ENCODE results near the gene SLC25A2.

- TF ChIP-seq, protein P1, sequence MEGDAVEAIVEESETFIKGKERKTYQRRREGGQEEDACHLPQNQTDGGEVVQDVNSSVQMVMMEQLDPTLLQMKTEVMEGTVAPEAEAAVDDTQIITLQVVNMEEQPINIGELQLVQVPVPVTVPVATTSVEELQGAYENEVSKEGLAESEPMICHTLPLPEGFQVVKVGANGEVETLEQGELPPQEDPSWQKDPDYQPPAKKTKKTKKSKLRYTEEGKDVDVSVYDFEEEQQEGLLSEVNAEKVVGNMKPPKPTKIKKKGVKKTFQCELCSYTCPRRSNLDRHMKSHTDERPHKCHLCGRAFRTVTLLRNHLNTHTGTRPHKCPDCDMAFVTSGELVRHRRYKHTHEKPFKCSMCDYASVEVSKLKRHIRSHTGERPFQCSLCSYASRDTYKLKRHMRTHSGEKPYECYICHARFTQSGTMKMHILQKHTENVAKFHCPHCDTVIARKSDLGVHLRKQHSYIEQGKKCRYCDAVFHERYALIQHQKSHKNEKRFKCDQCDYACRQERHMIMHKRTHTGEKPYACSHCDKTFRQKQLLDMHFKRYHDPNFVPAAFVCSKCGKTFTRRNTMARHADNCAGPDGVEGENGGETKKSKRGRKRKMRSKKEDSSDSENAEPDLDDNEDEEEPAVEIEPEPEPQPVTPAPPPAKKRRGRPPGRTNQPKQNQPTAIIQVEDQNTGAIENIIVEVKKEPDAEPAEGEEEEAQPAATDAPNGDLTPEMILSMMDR (conservative IDR thresholded peaks at IDR 0.05; ENCODE audit: low read depth in 2 of 2) = no peak
- TF ChIP-seq POLR2AphosphoS5 (IDR thresholded peaks at IDR 0.05; ENCODE audit: low read depth) (no peak), EZH2phosphoT487 (IDR thresholded peaks at IDR 0.05; ENCODE audit: unreplicated experiment) (no peak), JUNB (IDR thresholded peaks at IDR 0.05; ENCODE audit: unreplicated experiment) (no peak), CREB1 (CRISPR knock-in tag; IDR thresholded peaks at IDR 0.05; ENCODE audit: low read depth) (no peak), EZH2 (IDR thresholded peaks at IDR 0.05; ENCODE audit: low read depth, unreplicated experiment) (no peak), ZNF331 (CRISPR knock-in tag; IDR thresholded peaks at IDR 0.05; ENCODE audit: low read depth) (no peak), ZNF114 (CRISPR knock-in tag; IDR thresholded peaks at IDR 0.05) (no peak), NANOG (IDR thresholded peaks at IDR 0.05; ENCODE audit: borderline replicate concordance) (no peak), STAT1 (IDR thresholded peaks at IDR 0.05; ENCODE audit: unreplicated experiment) (no peak)
- TF ChIP-seq, protein P2, sequence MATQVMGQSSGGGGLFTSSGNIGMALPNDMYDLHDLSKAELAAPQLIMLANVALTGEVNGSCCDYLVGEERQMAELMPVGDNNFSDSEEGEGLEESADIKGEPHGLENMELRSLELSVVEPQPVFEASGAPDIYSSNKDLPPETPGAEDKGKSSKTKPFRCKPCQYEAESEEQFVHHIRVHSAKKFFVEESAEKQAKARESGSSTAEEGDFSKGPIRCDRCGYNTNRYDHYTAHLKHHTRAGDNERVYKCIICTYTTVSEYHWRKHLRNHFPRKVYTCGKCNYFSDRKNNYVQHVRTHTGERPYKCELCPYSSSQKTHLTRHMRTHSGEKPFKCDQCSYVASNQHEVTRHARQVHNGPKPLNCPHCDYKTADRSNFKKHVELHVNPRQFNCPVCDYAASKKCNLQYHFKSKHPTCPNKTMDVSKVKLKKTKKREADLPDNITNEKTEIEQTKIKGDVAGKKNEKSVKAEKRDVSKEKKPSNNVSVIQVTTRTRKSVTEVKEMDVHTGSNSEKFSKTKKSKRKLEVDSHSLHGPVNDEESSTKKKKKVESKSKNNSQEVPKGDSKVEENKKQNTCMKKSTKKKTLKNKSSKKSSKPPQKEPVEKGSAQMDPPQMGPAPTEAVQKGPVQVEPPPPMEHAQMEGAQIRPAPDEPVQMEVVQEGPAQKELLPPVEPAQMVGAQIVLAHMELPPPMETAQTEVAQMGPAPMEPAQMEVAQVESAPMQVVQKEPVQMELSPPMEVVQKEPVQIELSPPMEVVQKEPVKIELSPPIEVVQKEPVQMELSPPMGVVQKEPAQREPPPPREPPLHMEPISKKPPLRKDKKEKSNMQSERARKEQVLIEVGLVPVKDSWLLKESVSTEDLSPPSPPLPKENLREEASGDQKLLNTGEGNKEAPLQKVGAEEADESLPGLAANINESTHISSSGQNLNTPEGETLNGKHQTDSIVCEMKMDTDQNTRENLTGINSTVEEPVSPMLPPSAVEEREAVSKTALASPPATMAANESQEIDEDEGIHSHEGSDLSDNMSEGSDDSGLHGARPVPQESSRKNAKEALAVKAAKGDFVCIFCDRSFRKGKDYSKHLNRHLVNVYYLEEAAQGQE (IDR thresholded peaks at IDR 0.05; ENCODE audit: unreplicated experiment) = no peak
Observed at GRCh38 chr5:141319699-141320098, 15.8 kb upstream of the SLC25A2 start.
